ENCODE data around the gene KLHL29. TPM values are rescaled to one million over a fixed set of nuclear protein-coding genes. Genes with fewer than 3 reads are reported as not detected.

The KLHL29 gene
- total RNA-seq, 1 experiment from 2014 or later = 16.7 TPM

DNA sequence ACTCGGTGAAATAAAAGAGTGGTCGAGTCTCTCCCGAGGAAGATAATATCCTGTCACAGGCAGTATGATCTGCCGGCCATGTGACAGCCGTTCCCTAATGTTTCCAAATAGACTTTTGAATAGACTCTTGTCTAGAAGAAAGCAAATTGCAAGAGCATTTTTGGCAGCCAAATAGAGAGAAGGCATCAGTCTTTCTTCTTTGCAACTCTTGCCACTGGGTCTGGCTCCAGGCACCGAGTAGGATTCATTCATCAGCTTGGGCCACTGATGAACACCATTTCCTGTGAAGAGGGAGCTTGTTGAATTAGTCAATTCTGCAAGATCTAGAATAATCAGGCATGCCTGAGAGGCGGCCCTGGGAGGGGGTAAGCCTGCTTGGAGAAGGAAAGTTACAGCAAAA is 165.6 kb downstream of the KLHL29 start (continued):
- TF ChIP-seq EGR1 (IDR thresholded peaks at IDR 0.05; ENCODE audit: low read depth) = no peak
- no peak for TF ChIP-seq ZFX (IDR thresholded peaks at IDR 0.05)
- TF ChIP-seq FOSL1 (IDR thresholded peaks at IDR 0.05; ENCODE audit: low read depth) = no peak
- no peak for TF ChIP-seq EZH2 (IDR thresholded peaks at IDR 0.05)
- TF ChIP-seq YY1 (IDR thresholded peaks at IDR 0.05; ENCODE audit: extremely low read depth, insufficient replicate concordance, low read depth, low read length) = no peak
- TF ChIP-seq, protein P1, sequence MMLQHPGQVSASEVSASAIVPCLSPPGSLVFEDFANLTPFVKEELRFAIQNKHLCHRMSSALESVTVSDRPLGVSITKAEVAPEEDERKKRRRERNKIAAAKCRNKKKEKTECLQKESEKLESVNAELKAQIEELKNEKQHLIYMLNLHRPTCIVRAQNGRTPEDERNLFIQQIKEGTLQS (IDR thresholded peaks at IDR 0.05) = no peak
- no peak for TF ChIP-seq JUND (IDR thresholded peaks at IDR 0.05)
- no peak for TF ChIP-seq EZH2phosphoT487 (IDR thresholded peaks at IDR 0.05; ENCODE audit: borderline replicate concordance)

DNA sequence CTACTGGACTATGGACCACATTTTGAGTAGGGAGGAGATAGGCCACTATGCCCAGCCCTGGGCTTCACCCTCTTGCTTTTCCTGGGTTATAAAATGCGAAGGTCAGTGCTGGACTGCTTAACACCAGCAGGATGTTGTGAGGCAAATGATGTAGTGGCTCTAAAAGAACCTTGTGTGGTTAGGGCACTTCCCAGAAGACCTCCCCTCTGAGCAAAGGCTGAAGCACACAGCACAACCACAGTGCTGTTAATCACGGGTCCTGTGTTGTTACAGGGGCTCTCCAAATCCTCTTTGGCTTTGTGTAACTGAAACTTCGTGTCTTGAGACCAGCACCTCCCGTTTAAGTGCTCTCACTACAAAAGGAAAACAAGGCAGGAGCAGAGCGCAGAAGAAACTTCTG is 166.9 kb downstream of the KLHL29 start:
- CTCF ChIA-PET = no interaction called here
- Histone ChIP-seq H3K4me1 (ENCODE audit: control insufficient read depth in 1 of 2, insufficient read depth in 2 of 2, low read length in 2 of 2) (no peaks in the 10 kb centered on the region), H3K4me2 (ENCODE audit: low read length) (no peak overlapping the region), H3K4me3 (replicated peaks in 1 of 2; ENCODE audit: low read depth in 1 of 2, low read length in 2 of 2) (no peak overlapping the region), H2AFZ (ENCODE audit: low read depth, low read length, poor library complexity, severe bottlenecking) (no peak overlapping the region), H3K36me3 (ENCODE audit: control insufficient read depth in 1 of 2, insufficient read depth in 2 of 2, low read length in 2 of 2) (no peaks in the 10 kb centered on the region), H3K9ac (ENCODE audit: low read length) (no peak overlapping the region), H4K20me1 (ENCODE audit: insufficient read depth) (no peaks in the 10 kb centered on the region), H3K27ac (ENCODE audit: low read depth, low read length) (no peak overlapping the region), H3K27me3 (ENCODE audit: insufficient read depth, low read length) (no peaks in the 10 kb centered on the region), H3K9me3 (ENCODE audit: control insufficient read depth in 1 of 2, insufficient read depth in 1 of 2, low read depth in 1 of 2, low read length in 2 of 2) (no peaks in the 10 kb centered on the region), H3K79me2 (ENCODE audit: insufficient read depth, low read length) (no peaks in the 10 kb centered on the region), H3K9me2 (ENCODE audit: insufficient read depth) (no peaks in the 10 kb centered on the region)
- TF ChIP-seq TCF7L2 (IDR thresholded peaks at IDR 0.05; ENCODE audit: borderline replicate concordance, extremely low read depth, insufficient read depth, insufficient read length) (no peak), RAD21 (IDR thresholded peaks at IDR 0.05; ENCODE audit: low read depth) (no peak), EZH2 (IDR thresholded peaks at IDR 0.05) (no peak), ELF1 (IDR thresholded peaks at IDR 0.05; ENCODE audit: borderline replicate concordance, low read depth) (no peak)
- intact Hi-C loops (cut with micrococcal nuclease) = no loop called here
- RAD21 ChIA-PET (ENCODE audit: low non-redundant PET in 1 of 2, low total read pairs in 2 of 2, uncharacterized antibody in 2 of 2, unreplicated experiment in 2 of 2) = no interaction called here
- BruUV-seq (replicated peaks) = no TSS peak
- POLR2A ChIA-PET = no interaction called here
- ATAC-seq (no peak), DNase-seq (ENCODE audit: low read depth, low spot score) (no peak)
